Measurements from ENCODE around the gene RTL10.

DNA sequence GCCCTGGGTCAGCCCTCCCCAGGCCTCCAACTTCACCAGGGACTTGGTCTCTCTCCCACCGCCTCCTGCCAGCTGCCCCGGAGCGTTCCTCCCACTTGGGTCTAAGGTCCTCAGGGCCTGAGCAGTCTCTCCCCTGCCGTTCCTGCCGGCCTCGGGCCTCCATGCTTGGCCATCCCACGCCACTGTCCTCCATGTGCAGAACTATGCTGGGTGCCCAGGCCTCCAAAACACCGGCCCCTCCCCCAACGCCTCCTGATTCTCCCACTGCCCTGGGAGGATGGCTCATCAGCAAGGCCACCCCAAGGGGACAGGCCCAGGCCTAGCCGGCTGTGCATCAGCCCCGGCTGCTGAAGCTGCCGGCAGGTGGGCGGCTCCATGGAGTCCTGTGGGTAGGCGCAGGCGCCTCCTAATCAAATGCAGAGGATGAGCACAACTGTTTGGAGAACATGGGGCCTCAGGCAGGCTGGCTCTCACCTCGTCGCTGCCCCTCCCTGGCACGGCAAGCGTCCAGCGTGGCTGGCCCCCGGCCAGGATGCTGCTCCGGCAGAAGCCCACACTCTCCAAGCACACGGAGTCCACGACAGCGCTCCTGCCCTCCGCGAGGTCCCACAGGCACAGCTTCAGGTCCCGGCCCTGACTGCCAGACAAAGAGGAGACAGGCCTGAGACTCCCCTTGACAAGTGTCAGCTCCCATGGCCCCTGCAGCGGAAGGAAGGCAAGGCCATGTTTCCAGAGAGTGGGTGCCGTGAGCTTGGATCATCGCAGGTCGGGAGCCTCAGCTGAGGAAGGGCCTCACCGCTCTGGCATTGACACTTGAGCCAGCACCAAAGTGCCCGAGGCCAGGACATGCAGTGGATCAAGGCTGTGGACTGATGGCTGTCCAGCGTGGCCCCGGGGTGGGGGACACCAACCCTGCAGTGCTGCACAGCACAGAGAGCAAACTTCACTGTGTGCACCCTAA lies 42.6 kb downstream of the RTL10 start:
- TF ChIP-seq CTCF (IDR thresholded peaks at IDR 0.05): no peak
- no peak for TF ChIP-seq REST (IDR thresholded peaks at IDR 0.05; ENCODE audit: insufficient read depth in 1 of 2, low read depth in 2 of 2, low read length in 1 of 2)
- TF ChIP-seq SIN3A (IDR thresholded peaks at IDR 0.05; ENCODE audit: borderline replicate concordance, insufficient read depth, low read depth, low read length): no peak
- no peak for TF ChIP-seq POLR2AphosphoS5 (IDR thresholded peaks at IDR 0.05; ENCODE audit: low read depth, low read length)
